Measurements from ENCODE around the gene MSANTD2. TPM values are rescaled to one million over a fixed set of nuclear protein-coding genes. Genes with fewer than 3 reads are reported as not detected.
A peak's percentile ranks its signal among the peaks of the same experiment; 100 is the strongest.

MSANTD2 gene
- total RNA-seq, 1 experiment from 2014 or later: 32.6 TPM

- no peak for DNase-seq
- Histone ChIP-seq H3K27me3 (ENCODE audit: low read length) (peaks cover 3% of the 10 kb centered on the region; the same call in 1 of the 2 replicates), H3K4me2 (ENCODE audit: low read length) (no peak overlapping the region), H3K36me3 (ENCODE audit: low read depth, low read length) (no peaks in the 10 kb centered on the region), H3K27ac (ENCODE audit: low read length) (no peak overlapping the region), H3K4me3 (ENCODE audit: low read length) (no peak overlapping the region), H3F3A (ENCODE audit: low read length, unreplicated experiment) (no peaks in the 10 kb centered on the region), H3K9ac (ENCODE audit: low read length) (no peak overlapping the region), H3K9me2 (replicated peaks; ENCODE audit: low read length) (no peaks in the 10 kb centered on the region), H3K4me1 (ENCODE audit: insufficient read depth, low read length) (peaks cover 9% of the 10 kb centered on the region), H4K20me1 (ENCODE audit: low read length) (no peaks in the 10 kb centered on the region), H3K9me3 (ENCODE audit: low read length) (no peaks in the 10 kb centered on the region), H2AFZ (ENCODE audit: low read length) (no peak overlapping the region), H3K79me2 (ENCODE audit: low read length) (no peaks in the 10 kb centered on the region)
- ATAC-seq: no peak
- CTCF ChIA-PET: interaction anchor here (0.6 kb wide), 1 partner anchor 152 kb away, joined by 3 read pairs; no protein-coding TSS in a partner anchor
- intact Hi-C loops (cut with micrococcal nuclease): no loop called here
- POLR2A ChIA-PET (ENCODE audit: unreplicated experiment): interaction anchor here (0.6 kb wide), 1 partner anchor 157 kb away, joined by 3 read pairs; no protein-coding TSS in a partner anchor
- TF ChIP-seq EZH2phosphoT487 (IDR thresholded peaks at IDR 0.05; ENCODE audit: borderline replicate concordance, low read length): no peak
- no peak for TF ChIP-seq EZH2 (IDR thresholded peaks at IDR 0.05; ENCODE audit: low read length, unreplicated experiment)
- no peak for TF ChIP-seq CTCF (conservative IDR thresholded peaks at IDR 0.05; ENCODE audit: low read depth, low read length)
- no TSS peak for BruUV-seq (replicated peaks)
Measured at GRCh38 chr11:124719534-124719933, 80.7 kb downstream of the MSANTD2 start.

GRCh38 chr11:124718801-124719200 lies 81.4 kb downstream of the MSANTD2 start:
- H2AFZ ChIP-seq (ENCODE audit: low read length): peak overlapping the region; percentile 92; the same call in 1 of the 2 replicates
- H3K4me3 ChIP-seq (ENCODE audit: low read length): peak overlapping the region; percentile 72
- no peaks in the 10 kb centered on the region for H3K36me3 ChIP-seq (ENCODE audit: low read depth, low read length)
- intact Hi-C loops (cut with micrococcal nuclease): no loop called here
- DNase-seq: no peak
- no peak overlapping the region for H3K9ac ChIP-seq (ENCODE audit: low read length)
- H3K79me2 ChIP-seq (ENCODE audit: low read length): no peaks in the 10 kb centered on the region
- H3K4me2 ChIP-seq (ENCODE audit: low read length): peak overlapping the region; percentile 98
- no peaks in the 10 kb centered on the region for H3K9me2 ChIP-seq (replicated peaks; ENCODE audit: low read length)
- no peaks in the 10 kb centered on the region for H4K20me1 ChIP-seq (ENCODE audit: low read length)
- ChIA-PET CTCF (no interaction called here), POLR2A (ENCODE audit: unreplicated experiment) (no interaction called here)
- no TSS peak for BruUV-seq (replicated peaks)
- H3F3A ChIP-seq (ENCODE audit: low read length, unreplicated experiment): no peaks in the 10 kb centered on the region
- peaks cover 9% of the 10 kb centered on the region for H3K4me1 ChIP-seq (ENCODE audit: insufficient read depth, low read length)
- H3K27me3 ChIP-seq (ENCODE audit: low read length): peaks cover 3% of the 10 kb centered on the region; the same call in 1 of the 2 replicates
- H3K9me3 ChIP-seq (ENCODE audit: low read length): no peaks in the 10 kb centered on the region
- no peak overlapping the region for H3K27ac ChIP-seq (ENCODE audit: low read length)
- ATAC-seq: no peak
- no peak for TF ChIP-seq EZH2 (IDR thresholded peaks at IDR 0.05; ENCODE audit: low read length, unreplicated experiment)
- TF ChIP-seq CTCF (conservative IDR thresholded peaks at IDR 0.05; ENCODE audit: low read depth, low read length): no peak
- TF ChIP-seq EZH2phosphoT487 (IDR thresholded peaks at IDR 0.05; ENCODE audit: borderline replicate concordance, low read length): no peak

GRCh38 chr11:124717786-124718651 lies 82.2 kb downstream of the MSANTD2 start:
- POLR2A ChIA-PET (ENCODE audit: unreplicated experiment): no interaction called here
- Histone ChIP-seq H3K36me3 (ENCODE audit: low read depth, low read length) (no peaks in the 10 kb centered on the region), H3K9me3 (ENCODE audit: low read length) (no peaks in the 10 kb centered on the region), H3K4me1 (ENCODE audit: insufficient read depth, low read length) (peaks cover 9% of the 10 kb centered on the region), H3K9me2 (replicated peaks; ENCODE audit: low read length) (no peaks in the 10 kb centered on the region), H4K20me1 (ENCODE audit: low read length) (no peaks in the 10 kb centered on the region), H3K79me2 (ENCODE audit: low read length) (no peaks in the 10 kb centered on the region), H3K4me2 (ENCODE audit: low read length) (peak overlapping the region; percentile 98), H3K27me3 (ENCODE audit: low read length) (peaks cover 3% of the 10 kb centered on the region; the same call in 1 of the 2 replicates), H3K9ac (ENCODE audit: low read length) (peak overlapping the region; percentile 6; the same call in 1 of the 2 replicates), H2AFZ (ENCODE audit: low read length) (peak overlapping the region; percentile 92), H3K4me3 (ENCODE audit: low read length) (peak overlapping the region; percentile 72), H3K27ac (ENCODE audit: low read length) (no peak overlapping the region), H3F3A (ENCODE audit: low read length, unreplicated experiment) (no peaks in the 10 kb centered on the region)
- intact Hi-C loops (cut with micrococcal nuclease): no loop called here
- TF ChIP-seq EZH2 (IDR thresholded peaks at IDR 0.05; ENCODE audit: low read length, unreplicated experiment): no peak
- no peak for TF ChIP-seq EZH2phosphoT487 (IDR thresholded peaks at IDR 0.05; ENCODE audit: borderline replicate concordance, low read length)
- TF ChIP-seq CTCF (conservative IDR thresholded peaks at IDR 0.05; ENCODE audit: low read depth, low read length): no peak
- no TSS peak for BruUV-seq (replicated peaks)
- DNase-seq (peak; percentile 52), ATAC-seq (peak; percentile 85)
- CTCF ChIA-PET: no interaction called here

All from PC-3 (cell line).